Mammary epithelial cell (primary cell): ENCODE data around the gene CSNK1A1.

Experiments used
- CTCF ChIP-seq, 2 donors: IDR thresholded peaks in 1 of 2; conservative IDR thresholded peaks in 1 of 2; 2 replicates each; pipeline ENCODE4 v1.5.1; 2011 to 2012; ENCODE audit warnings: inconsistent platforms in 2 of 2, low read length in 2 of 2, mild to moderate bottlenecking in 2 of 2, control low read depth in 1 of 2, low read depth in 1 of 2; ENCODE audit not compliant: insufficient read depth in 1 of 2; ENCODE audit errors: extremely low read depth in 1 of 2
- EZH2 ChIP-seq: IDR thresholded peaks from 2 replicates; pipeline ENCODE4 v1.6.1; 2012; ENCODE audit warnings: low read length, inconsistent platforms, borderline replicate concordance

- TF ChIP-seq CTCF (conservative IDR thresholded peaks at IDR 0.05 in 1 of 2, IDR thresholded peaks at IDR 0.05 in 1 of 2; ENCODE audit: extremely low read depth in 1 of 2, insufficient read depth in 1 of 2, low read depth in 1 of 2, low read length in 2 of 2): no peak
- no peak for TF ChIP-seq EZH2
Observed at GRCh38 chr5:149545327-149545726, 5.9 kb downstream of the CSNK1A1 start.
